Bronchial epithelial cell (primary cell): ENCODE measurements around the gene CTXN2. TPM values are rescaled to one million over a fixed set of nuclear protein-coding genes. Genes with fewer than 3 reads are reported as not detected.

Experiments
- DNase-seq: peaks from one replicate; pipeline ENCODE4 v3.0.0-alpha.2; 2010; ENCODE audit warnings: low read depth
- FAIRE-seq: peaks from 2 replicates; lab custom pipeline; 2011; peaks lifted over from hg19 to GRCh38; lab: Jason Lieb, UNC
- H3K27me3 ChIP-seq: 2 replicates; pipeline ENCODE4 v1.5.1; 2011; ENCODE audit warnings: low read length; ENCODE audit not compliant: control insufficient read depth, insufficient read depth
- H3K36me3 ChIP-seq: 2 replicates; pipeline ENCODE4 v1.5.1; 2011; ENCODE audit warnings: low read length; ENCODE audit not compliant: control insufficient read depth, insufficient read depth
- H3K4me3 ChIP-seq: 2 replicates; pipeline ENCODE4 v1.5.1; 2011; ENCODE audit warnings: mild to moderate bottlenecking, low read depth, low read length, control low read depth
- CTCF ChIP-seq: IDR thresholded peaks from 2 replicates; pipeline ENCODE4 v1.5.1; 2011; ENCODE audit warnings: mild to moderate bottlenecking, moderate library complexity, low read length, control low read depth, inconsistent platforms; ENCODE audit not compliant: insufficient read depth, severe bottlenecking
- total RNA-seq: library from RNA; depleted of rRNA; stranded (reverse); fragments of >200 nt; gene quantifications from 2 replicates; pipeline ENCODE4 v1.2.1, GENCODE V29; 2014

CTXN2 gene
- total RNA-seq, 1 donor from 2014 or later = not detected

DNA sequence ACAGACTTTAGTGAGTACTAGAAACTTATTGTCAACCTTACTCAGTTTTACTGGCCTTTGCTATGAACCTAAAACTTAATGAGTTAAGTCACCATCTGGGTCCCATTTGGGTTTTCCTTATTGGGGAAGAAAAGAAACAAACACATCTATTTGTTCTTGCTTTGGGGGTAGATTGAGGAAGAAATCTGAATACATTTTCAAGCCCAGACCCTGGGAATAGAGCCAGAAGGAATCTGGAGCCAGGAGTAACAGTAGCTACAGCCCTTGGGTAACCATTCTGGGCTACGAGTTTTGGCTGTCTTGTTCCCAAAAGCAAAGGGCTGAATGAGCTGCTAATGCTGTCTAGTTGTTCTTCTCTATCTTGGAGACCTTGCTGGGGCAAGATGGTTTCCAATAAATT lies 31.2 kb downstream of the CTXN2 start:
- Histone ChIP-seq H3K27me3 (peaks cover 2% of the 10 kb centered on the region), H3K4me3 (no peak overlapping the region), H3K36me3 (no peaks in the 10 kb centered on the region)
- TF ChIP-seq CTCF = no peak
- FAIRE-seq = no peak
- no peak for DNase-seq

- no peak for FAIRE-seq
- Histone ChIP-seq H3K4me3 (no peak overlapping the region), H3K36me3 (no peaks in the 10 kb centered on the region), H3K27me3 (peaks cover 2% of the 10 kb centered on the region)
- no peak for TF ChIP-seq CTCF
- no peak for DNase-seq
These were observed 34.3 kb downstream of the CTXN2 start for GRCh38 chr15:48225771-48226170.

DNA sequence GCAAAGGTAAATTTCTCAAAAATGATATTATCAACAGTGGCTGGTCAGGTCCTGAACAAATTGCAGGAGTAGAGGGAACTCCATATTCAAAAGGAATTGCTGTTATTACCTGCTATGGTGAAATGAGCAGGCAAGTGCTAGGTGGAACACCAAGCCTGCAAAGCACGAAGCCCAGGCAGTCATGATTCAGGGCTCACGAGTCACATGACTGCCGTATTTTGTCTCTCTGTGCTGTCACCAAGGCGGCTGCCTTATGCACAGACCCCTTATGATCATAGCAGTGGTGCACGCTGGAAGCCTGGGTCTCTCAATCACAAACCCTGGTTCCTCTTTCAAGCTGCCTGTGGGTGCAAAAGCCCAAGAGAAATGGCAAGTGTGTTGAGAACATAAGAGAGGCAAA lies 39.0 kb downstream of the CTXN2 start:
- FAIRE-seq = no peak
- DNase-seq = no peak
- no peak overlapping the region for H3K4me3 ChIP-seq
- no peaks in the 10 kb centered on the region for H3K36me3 ChIP-seq
- no peak for TF ChIP-seq CTCF
- H3K27me3 ChIP-seq = peaks cover 2% of the 10 kb centered on the region

- FAIRE-seq = no peak
These were observed 41.8 kb downstream of the CTXN2 start for GRCh38 chr15:48233246-48233645.

GRCh38 chr15:48239334-48239733 lies 47.9 kb downstream of the CTXN2 start:
- no peaks in the 10 kb centered on the region for H3K27me3 ChIP-seq
- H3K36me3 ChIP-seq = no peaks in the 10 kb centered on the region
- no peak for DNase-seq
- no peak for TF ChIP-seq CTCF
- no peak overlapping the region for H3K4me3 ChIP-seq
- no peak for FAIRE-seq

More at GRCh38 chr15:48233246-48233645, 41.8 kb downstream of the CTXN2 start:
- H3K27me3 ChIP-seq = no peaks in the 10 kb centered on the region
- no peak for TF ChIP-seq CTCF
- no peaks in the 10 kb centered on the region for H3K36me3 ChIP-seq
- H3K4me3 ChIP-seq = no peak overlapping the region
- DNase-seq = no peak

DNA sequence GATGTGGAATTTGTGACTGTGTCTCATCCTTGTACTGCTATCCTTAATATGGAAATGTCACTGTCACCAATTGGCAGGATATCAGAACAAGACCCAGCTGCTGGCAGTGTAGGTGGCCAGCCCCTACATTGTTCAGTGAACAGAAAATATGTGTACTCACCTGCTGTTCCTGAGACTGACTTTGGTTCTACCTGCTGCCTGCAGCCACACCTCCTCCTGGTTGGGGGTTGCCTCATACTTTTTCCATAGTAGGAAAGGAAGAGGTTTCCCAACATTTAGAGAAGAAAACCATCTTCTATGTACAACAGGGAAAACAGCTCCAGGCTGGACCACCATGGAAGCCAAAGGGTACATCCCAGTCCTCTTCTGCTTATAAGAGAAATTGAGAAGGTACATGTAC lies 50.5 kb downstream of the CTXN2 start:
- TF ChIP-seq CTCF = no peak
- Histone ChIP-seq H3K36me3 (no peaks in the 10 kb centered on the region), H3K4me3 (no peak overlapping the region), H3K27me3 (no peaks in the 10 kb centered on the region)
- DNase-seq = no peak
- no peak for FAIRE-seq
